Transverse colon (tissue), 4 donors: ENCODE data around the gene RIMBP2. TPM values are rescaled to one million over a fixed set of nuclear protein-coding genes. Genes with fewer than 3 reads are reported as not detected.

Experiments
- DNase-seq: peaks from one replicate; pipeline ENCODE4 v3.0.0-alpha.2; 2019
- H3K27ac ChIP-seq, 4 donors: fragments of 200-600 bp; sonication (generic); 2 replicates each; pipeline ENCODE4 v1.5.1; 2016 to 2018; ENCODE audit warnings: inconsistent platforms in 4 of 4
- H3K27me3 ChIP-seq: fragments of 200-600 bp; sonication (generic); 2 replicates; pipeline ENCODE4 v1.5.1; 2017; ENCODE audit warnings: inconsistent platforms
- H3K36me3 ChIP-seq, 4 donors: fragments of 200-600 bp; sonication (generic); 2 replicates each; pipeline ENCODE4 v1.5.1; 2017 to 2019; ENCODE audit warnings: inconsistent platforms in 4 of 4
- H3K4me1 ChIP-seq, 4 donors: fragments of 200-600 bp; sonication (generic); 2 replicates each; pipeline ENCODE4 v1.5.1; 2017 to 2020; ENCODE audit warnings: inconsistent platforms in 4 of 4
- H3K4me3 ChIP-seq, 4 donors: fragments of 200-600 bp; sonication (generic); 1 replicate in 1 of 4; 2 replicates in 3 of 4; pipeline versions ENCODE4 v1.5.1 to v1.6.1; 2017 to 2019; ENCODE audit warnings: inconsistent platforms in 4 of 4
- H3K9me3 ChIP-seq, 2 donors: fragments of 200-600 bp; sonication (generic); 2 replicates each; pipeline ENCODE4 v1.5.1; 2017 to 2019; ENCODE audit warnings: inconsistent platforms in 2 of 2
- EP300 ChIP-seq: sonication (generic); formaldehyde crosslinking; IDR thresholded peaks from one replicate; pipeline ENCODE4 v1.6.1; 2017; ENCODE audit warnings: antibody characterized with exemption, low read depth
- POLR2A ChIP-seq: fragments of 450-650 bp; IDR thresholded peaks from one replicate; pipeline ENCODE4 v1.6.1; 2016; ENCODE audit warnings: antibody characterized with exemption, mild to moderate bottlenecking, moderate library complexity
- POLR2AphosphoS5 ChIP-seq, 3 donors: sonication (generic); formaldehyde crosslinking; IDR thresholded peaks; one replicate each; pipeline ENCODE4 v1.6.1; 2016; ENCODE audit warnings: antibody characterized with exemption in 3 of 3
- WGBS, 2 donors: methylation state at CpG; one replicate each; pipeline ENCODE4 v1.1.5; 2018; ENCODE audit warnings: low coverage in 1 of 2; 5-methylcytosine and 5-hydroxymethylcytosine counted together
- in situ Hi-C, 4 donors: fragments of 200-750 bp; cut with MboI; loops; one replicate each; pipeline versions ENCODE4 v1.15.0 to v1.15.1; 2017; ENCODE audit warnings: low sequenced_read_pairs in 3 of 4, low pct_ligation_motif_present in 1 of 4, low pct_unique_long_range_greater_than_20kb in 1 of 4
- intact Hi-C: fragments of 100-400 bp; cut with DNase I; formaldehyde crosslinking; loops from one replicate; pipeline ENCODE4 v1.15.1; 2023; ENCODE audit warnings: low total_unique reads
- total RNA-seq, 4 donors: library from RNA; depleted of rRNA; stranded (reverse); fragments of >200 nt; gene quantifications; one replicate each; pipeline ENCODE4 v1.1.0, GENCODE V29; 2016
- TF ChIP-seq, protein P1 (sequence below), 5 experiments: fragments of 200-600 bp in 3 of 5; fragments of 450-650 bp in 2 of 5; sonication (generic) in 3 of 5; IDR thresholded peaks; 1 replicate in 2 of 5; 2 replicates in 3 of 5; pipeline ENCODE4 v1.5.1; 2016 to 2017; ENCODE audit warnings: antibody characterized with exemption in 5 of 5, inconsistent platforms in 3 of 5, mild to moderate bottlenecking in 2 of 5, moderate library complexity in 1 of 5

RIMBP2 gene
- total RNA-seq, 4 donors from 2014 or later: 2.9 to 17.3 (median 4.3) TPM

DNA sequence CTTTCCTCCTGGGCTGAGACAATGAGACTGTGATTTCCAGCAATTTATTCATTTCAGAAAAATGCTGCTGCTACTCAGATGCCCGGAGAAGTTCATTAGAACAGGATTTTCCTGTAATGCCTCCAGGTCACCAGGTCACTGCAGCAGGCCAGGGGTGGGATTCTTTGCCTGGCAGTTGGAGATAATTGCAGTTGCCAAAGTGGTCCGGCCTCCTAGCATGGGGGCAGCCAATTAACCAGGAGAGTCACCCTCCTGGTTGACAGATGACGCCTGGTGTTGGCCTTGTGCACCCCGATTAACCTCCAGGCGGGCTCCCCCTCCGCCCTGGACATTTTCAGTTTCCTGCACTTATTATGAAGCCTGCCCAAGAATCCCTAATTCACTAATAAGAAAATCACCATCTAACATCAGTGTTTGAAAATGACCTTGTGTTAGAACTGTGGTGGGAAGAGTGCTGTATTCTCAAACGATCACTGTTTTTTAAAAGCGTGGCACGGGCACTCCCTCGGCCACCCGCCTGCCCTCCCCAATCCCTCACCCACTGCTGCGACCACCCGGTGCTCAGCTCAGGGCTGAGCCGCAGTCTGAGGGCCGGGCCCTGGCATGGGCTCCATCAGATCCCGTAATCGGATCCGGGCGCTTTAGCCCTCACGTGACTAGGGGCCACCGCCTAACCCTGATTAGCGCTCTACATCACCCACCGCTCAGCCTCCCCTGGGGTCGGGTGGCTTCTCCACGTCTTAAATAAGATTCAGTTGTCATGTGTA, 12.9 kb downstream of the RIMBP2 start:
- intact Hi-C loops: no loop called here
- no peaks in the 10 kb centered on the region for H3K27me3 ChIP-seq
- in situ Hi-C loops: no loop called here

DNA sequence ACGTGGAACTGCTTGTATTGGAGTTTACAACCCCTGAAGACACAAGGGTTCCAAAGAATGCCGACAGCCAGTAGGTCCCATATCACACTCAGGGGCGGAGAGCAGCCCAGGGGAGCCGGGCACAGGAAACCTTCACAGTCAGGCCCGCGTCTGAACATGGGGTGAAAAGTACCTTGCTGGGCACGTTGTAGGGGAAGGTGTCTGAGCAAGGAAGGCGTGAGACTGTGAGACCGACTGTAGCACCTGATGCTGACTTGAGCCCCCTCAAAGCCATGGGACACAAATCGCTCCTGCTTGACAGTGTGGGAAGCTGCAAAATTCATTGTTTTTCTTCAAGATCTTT, 14.7 kb downstream of the RIMBP2 start:
- no peak for DNase-seq
- in situ Hi-C loops: no loop called here

More for the DNA sequence above, 12.9 kb downstream of the RIMBP2 start:
- WGBS, 2 donors: 84 to 91% methylated on average over 11 to 25 of the region's 25 CpGs
- Histone ChIP-seq H3K4me1 (no peaks in the 10 kb centered on the region), H3K36me3 (no peaks in the 10 kb centered on the region), H3K27ac (no peak overlapping the region), H3K4me3 (no peak overlapping the region), H3K9me3 (no peaks in the 10 kb centered on the region)
- TF ChIP-seq, protein P1, sequence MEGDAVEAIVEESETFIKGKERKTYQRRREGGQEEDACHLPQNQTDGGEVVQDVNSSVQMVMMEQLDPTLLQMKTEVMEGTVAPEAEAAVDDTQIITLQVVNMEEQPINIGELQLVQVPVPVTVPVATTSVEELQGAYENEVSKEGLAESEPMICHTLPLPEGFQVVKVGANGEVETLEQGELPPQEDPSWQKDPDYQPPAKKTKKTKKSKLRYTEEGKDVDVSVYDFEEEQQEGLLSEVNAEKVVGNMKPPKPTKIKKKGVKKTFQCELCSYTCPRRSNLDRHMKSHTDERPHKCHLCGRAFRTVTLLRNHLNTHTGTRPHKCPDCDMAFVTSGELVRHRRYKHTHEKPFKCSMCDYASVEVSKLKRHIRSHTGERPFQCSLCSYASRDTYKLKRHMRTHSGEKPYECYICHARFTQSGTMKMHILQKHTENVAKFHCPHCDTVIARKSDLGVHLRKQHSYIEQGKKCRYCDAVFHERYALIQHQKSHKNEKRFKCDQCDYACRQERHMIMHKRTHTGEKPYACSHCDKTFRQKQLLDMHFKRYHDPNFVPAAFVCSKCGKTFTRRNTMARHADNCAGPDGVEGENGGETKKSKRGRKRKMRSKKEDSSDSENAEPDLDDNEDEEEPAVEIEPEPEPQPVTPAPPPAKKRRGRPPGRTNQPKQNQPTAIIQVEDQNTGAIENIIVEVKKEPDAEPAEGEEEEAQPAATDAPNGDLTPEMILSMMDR (IDR thresholded peaks at IDR 0.05): no peak
- no peak for TF ChIP-seq POLR2A
- no peak for TF ChIP-seq EP300
- TF ChIP-seq POLR2AphosphoS5 (IDR thresholded peaks at IDR 0.05): no peak
- DNase-seq: no peak

DNA sequence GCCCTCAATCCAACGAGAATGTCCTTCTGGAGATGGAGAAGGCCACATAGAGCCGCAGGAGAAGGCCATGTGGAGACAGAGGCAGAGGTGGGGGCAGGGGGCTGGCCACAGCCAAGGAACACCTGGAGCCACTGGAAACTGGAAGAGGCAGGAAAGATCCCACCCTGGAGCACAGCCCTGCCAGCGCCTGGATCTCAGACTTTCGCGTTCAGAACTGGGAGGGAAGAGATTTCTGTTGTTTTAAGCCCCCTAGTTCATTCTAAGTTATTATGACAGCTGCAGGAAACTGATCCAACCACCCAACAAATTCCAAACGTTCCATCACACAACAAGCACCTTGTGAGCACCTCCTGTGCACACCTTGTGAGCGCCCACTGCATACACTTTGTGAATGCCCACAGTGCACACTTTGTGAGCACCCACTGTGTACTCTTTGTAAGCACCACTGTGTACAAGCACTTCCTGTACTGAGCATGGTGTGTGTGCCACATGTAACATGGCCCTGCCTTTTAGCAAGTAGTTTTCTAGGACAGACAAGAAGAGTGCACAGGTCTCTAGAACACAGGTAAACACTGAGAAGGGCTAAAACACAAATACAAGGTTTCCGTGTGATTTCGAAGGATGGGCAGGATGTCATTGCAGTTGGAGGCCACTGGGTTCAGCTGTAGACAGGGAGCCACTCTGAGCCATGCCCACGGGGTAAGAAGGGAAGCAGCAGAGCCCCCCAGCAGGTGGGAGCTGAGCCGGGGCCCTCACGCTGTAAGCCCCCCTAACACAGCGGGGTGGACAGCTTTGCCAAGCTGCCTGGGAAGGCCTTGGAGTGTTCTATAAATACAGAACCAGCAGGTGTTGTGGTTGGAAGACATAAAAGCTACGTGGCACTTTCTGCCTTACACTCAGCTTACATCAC, 15.4 kb downstream of the RIMBP2 start:
- H3K4me1 ChIP-seq: no peaks in the 10 kb centered on the region
- H3K27ac ChIP-seq: no peak overlapping the region
- no peaks in the 10 kb centered on the region for H3K36me3 ChIP-seq
- no peaks in the 10 kb centered on the region for H3K9me3 ChIP-seq
- intact Hi-C loops (no loop called here), in situ Hi-C loops (no loop called here)
- 77% methylated on average over 14 of the region's 14 CpGs; no CpG with 5 or more reads in 1 of the 2 donors for WGBS, 2 donors
- TF ChIP-seq EP300 (no peak), POLR2A (no peak), POLR2AphosphoS5 (IDR thresholded peaks at IDR 0.05) (no peak)
- TF ChIP-seq, protein P1 (IDR thresholded peaks at IDR 0.05): no peak
- no peak overlapping the region for H3K4me3 ChIP-seq
- H3K27me3 ChIP-seq: no peaks in the 10 kb centered on the region
- no peak for DNase-seq

More for the DNA sequence above, 14.7 kb downstream of the RIMBP2 start:
- TF ChIP-seq POLR2A (no peak), POLR2AphosphoS5 (IDR thresholded peaks at IDR 0.05) (no peak), EP300 (no peak)
- TF ChIP-seq, protein P1 (IDR thresholded peaks at IDR 0.05): no peak
- Histone ChIP-seq H3K27me3 (no peaks in the 10 kb centered on the region), H3K36me3 (no peaks in the 10 kb centered on the region), H3K27ac (no peak overlapping the region), H3K4me3 (no peak overlapping the region), H3K9me3 (no peaks in the 10 kb centered on the region), H3K4me1 (no peaks in the 10 kb centered on the region)
- 89% methylated on average over 10 of the region's 10 CpGs; no CpG with 5 or more reads in 1 of the 2 donors for WGBS, 2 donors
- intact Hi-C loops: no loop called here

- Histone ChIP-seq H3K4me3 (no peak overlapping the region), H3K9me3 (no peaks in the 10 kb centered on the region), H3K4me1 (no peaks in the 10 kb centered on the region), H3K27me3 (no peaks in the 10 kb centered on the region), H3K27ac (no peak overlapping the region), H3K36me3 (no peaks in the 10 kb centered on the region)
- no peak for DNase-seq
- WGBS, 2 donors: 86 to 90% methylated on average over 2 to 8 of the region's 8 CpGs
- intact Hi-C loops (no loop called here), in situ Hi-C loops (no loop called here)
- TF ChIP-seq EP300: no peak
- TF ChIP-seq, protein P1 (IDR thresholded peaks at IDR 0.05): no peak
- no peak for TF ChIP-seq POLR2A
- no peak for TF ChIP-seq POLR2AphosphoS5 (IDR thresholded peaks at IDR 0.05)
These were observed 18.0 kb downstream of the RIMBP2 start for GRCh38 chr12:130698106-130698505.
